Measurements from ENCODE around the gene CUL1. TPM values are rescaled to one million over a fixed set of nuclear protein-coding genes. Genes with fewer than 3 reads are reported as not detected.

CUL1 gene
- total RNA-seq: 10 to 100 TPM; 35.0 to 42.1 TPM
- 57.6 TPM for polyA plus RNA-seq (2013, experiment 1 of 2)
- polyA plus RNA-seq (2013, experiment 2 of 2): 55.8 TPM
- long read RNA-seq, experiment 1, transcript CUL1-201 (22 exons, 3,064 nt): major isoform, 9 of 24 reads
- long read RNA-seq, experiment 1, partial matches to known transcripts: 11 of 24 reads
- long read RNA-seq, experiment 1, other reads (novel, unspliced or antisense): 2 of 24 reads
- long read RNA-seq, experiment 2, transcript CUL1-201 (22 exons, 3,064 nt): major isoform, 61 of 101 reads
- long read RNA-seq, experiment 2, transcript CUL1-203 (22 exons, 3,054 nt): minor isoform, 14 of 101 reads
- long read RNA-seq, experiment 2, partial matches to known transcripts: 13 of 101 reads
- long read RNA-seq, experiment 2, other reads (novel, unspliced or antisense): 13 of 101 reads
- long read RNA-seq, experiment 3, transcript CUL1-201 (22 exons, 3,064 nt): major isoform, 270 of 342 reads
- long read RNA-seq, experiment 3, transcript CUL1-203 (22 exons, 3,054 nt): minor isoform, 20 of 342 reads
- long read RNA-seq, experiment 3, partial matches to known transcripts: 25 of 342 reads
- long read RNA-seq, experiment 3, other reads (novel, unspliced or antisense): 24 of 342 reads
- long read RNA-seq, experiment 4, partial matches to known transcripts: 7 of 9 reads
- long read RNA-seq, experiment 4, other reads (novel, unspliced or antisense): 1 of 9 reads

DNA sequence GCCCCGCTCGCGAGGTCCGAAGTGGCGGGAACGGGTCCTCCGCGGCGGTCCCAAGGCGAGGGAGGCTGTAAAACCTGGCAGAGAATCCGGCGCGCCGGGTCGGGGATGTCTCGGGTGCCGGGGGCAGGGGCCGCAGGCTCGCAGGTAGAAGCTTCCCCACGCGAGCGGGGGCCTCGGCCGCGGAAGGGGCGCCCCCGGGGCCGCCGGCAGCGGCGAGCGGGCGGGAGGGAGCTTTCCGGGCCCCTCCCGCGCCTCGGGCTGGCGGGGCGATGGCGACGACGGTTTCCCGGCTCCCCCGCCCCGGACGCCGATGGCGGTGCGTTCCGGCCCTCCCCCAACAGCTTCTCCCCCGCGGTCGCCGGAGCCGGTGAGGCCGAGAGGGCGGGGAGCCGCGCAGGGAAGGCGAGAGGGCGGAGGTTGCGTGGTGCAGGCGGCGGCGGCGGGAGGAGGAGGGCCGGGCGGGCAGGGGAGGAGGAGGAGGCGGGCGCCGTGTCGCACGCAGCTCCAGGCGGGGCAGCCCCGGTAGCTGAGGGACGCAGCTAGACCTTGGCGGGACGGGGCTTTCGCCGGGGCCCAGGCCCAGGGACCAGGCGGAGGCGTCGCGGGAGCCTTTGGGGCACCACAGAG lies at the start of gene CUL1:
Gene CUL1 (plus strand): TSS at position 507 of the 627 bp plus-strand sequence. CDS start 31,220 bp downstream, outside the sequence.
- Mint-ChIP-seq H3K4me1 (peaks cover 35% of the 10 kb centered on the region), H3K4me3 (peak within 1 kb of the TSS; percentile 64), H3K27me3 (ENCODE audit: insufficient read depth) (peaks cover 54% of the 10 kb centered on the region), H3K36me3 (ENCODE audit: low read depth) (no peaks in the 10 kb centered on the region), H3K27ac (peak within 1 kb of the TSS; percentile 79), H3K9me3 (no peaks in the 10 kb centered on the region)
- Histone ChIP-seq H3K27ac (ENCODE audit: low read depth, low read length) (peak within 1 kb of the TSS; percentile 83), H3K9ac (ENCODE audit: extremely low read depth, low read length, poor library complexity, severe bottlenecking) (peak within 1 kb of the TSS; percentile 74), H3K4me1 (ENCODE audit: control insufficient read depth, insufficient read depth, low read length) (peaks cover 8% of the 10 kb centered on the region), H3K27me3 (ENCODE audit: control insufficient read depth, insufficient read depth, low read length, poor library complexity, severe bottlenecking) (peaks cover 61% of the 10 kb centered on the region), H3K4me3 (ENCODE audit: low read length) (peak within 1 kb of the TSS; percentile 89), H3K36me3 (ENCODE audit: control insufficient read depth, insufficient read depth, low read length) (no peaks in the 10 kb centered on the region), H3K9me3 (ENCODE audit: control insufficient read depth, low read length) (no peaks in the 10 kb centered on the region)
- peak; percentile 90 for DNase-seq
- WGBS, 2 experiments (ENCODE audit: insufficient coverage in 1 of 2, insufficient read length in 1 of 2): 0% methylated on average over 31 to 83 of the region's 84 CpGs
- TF ChIP-seq, protein P1, sequence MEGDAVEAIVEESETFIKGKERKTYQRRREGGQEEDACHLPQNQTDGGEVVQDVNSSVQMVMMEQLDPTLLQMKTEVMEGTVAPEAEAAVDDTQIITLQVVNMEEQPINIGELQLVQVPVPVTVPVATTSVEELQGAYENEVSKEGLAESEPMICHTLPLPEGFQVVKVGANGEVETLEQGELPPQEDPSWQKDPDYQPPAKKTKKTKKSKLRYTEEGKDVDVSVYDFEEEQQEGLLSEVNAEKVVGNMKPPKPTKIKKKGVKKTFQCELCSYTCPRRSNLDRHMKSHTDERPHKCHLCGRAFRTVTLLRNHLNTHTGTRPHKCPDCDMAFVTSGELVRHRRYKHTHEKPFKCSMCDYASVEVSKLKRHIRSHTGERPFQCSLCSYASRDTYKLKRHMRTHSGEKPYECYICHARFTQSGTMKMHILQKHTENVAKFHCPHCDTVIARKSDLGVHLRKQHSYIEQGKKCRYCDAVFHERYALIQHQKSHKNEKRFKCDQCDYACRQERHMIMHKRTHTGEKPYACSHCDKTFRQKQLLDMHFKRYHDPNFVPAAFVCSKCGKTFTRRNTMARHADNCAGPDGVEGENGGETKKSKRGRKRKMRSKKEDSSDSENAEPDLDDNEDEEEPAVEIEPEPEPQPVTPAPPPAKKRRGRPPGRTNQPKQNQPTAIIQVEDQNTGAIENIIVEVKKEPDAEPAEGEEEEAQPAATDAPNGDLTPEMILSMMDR (conservative IDR thresholded peaks at IDR 0.05): no peak

DNA sequence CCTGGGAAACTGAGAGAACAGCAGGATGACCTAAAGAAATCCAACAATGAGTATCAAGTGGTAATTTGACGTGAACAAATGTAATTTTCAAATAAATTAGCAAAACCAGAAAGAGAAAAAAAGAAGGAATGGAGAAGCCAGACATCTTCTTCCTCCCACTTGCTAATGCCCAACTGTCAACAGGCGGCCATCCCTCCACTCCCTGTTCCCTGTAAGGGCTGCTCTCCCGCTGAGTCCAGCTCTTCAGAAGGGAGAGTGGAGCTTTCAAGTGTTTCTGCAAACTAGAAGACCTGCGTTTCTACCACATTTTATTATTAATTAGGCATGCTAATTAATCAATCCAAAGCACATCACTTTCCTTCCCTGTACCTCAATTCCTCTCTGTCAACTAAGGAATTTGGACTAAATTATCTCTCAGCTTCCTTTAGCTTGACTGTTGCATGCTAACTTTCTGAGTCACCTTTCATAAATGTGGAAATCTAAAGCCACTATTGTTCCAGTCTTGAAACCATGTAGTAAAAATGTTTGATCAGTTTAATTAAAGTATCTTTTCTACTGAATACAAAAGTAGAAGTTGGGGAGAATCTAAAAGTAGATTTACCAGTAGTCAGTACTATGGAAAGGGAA lies 48.4 kb upstream of the CUL1 start:
- H3K4me3 Mint-ChIP-seq: no peak overlapping the region
- H3K4me1 ChIP-seq (ENCODE audit: control insufficient read depth, insufficient read depth, low read length): peaks cover 3% of the 10 kb centered on the region
- H3K9me3 ChIP-seq (ENCODE audit: control insufficient read depth, low read length): no peaks in the 10 kb centered on the region
- WGBS, 2 experiments (ENCODE audit: insufficient coverage in 1 of 2, insufficient read length in 1 of 2): 74 to 83% methylated on average over 3 to 4 of the region's 4 CpGs
- peaks cover 13% of the 10 kb centered on the region for H3K4me1 Mint-ChIP-seq
- no peak for DNase-seq
- H3K4me3 ChIP-seq (ENCODE audit: low read length): no peak overlapping the region
- H3K9ac ChIP-seq (ENCODE audit: extremely low read depth, low read length, poor library complexity, severe bottlenecking): no peak overlapping the region
- no peaks in the 10 kb centered on the region for H3K36me3 Mint-ChIP-seq (ENCODE audit: low read depth)
- no peak overlapping the region for H3K27ac Mint-ChIP-seq
- no peaks in the 10 kb centered on the region for H3K36me3 ChIP-seq (ENCODE audit: control insufficient read depth, insufficient read depth, low read length)
- no peak overlapping the region for H3K27ac ChIP-seq (ENCODE audit: low read depth, low read length)
- H3K27me3 ChIP-seq (ENCODE audit: control insufficient read depth, insufficient read depth, low read length, poor library complexity, severe bottlenecking): peaks cover 13% of the 10 kb centered on the region
- H3K27me3 Mint-ChIP-seq (ENCODE audit: insufficient read depth): peaks cover 4% of the 10 kb centered on the region
- no peaks in the 10 kb centered on the region for H3K9me3 Mint-ChIP-seq
- TF ChIP-seq, protein P1 (conservative IDR thresholded peaks at IDR 0.05): no peak

DNA sequence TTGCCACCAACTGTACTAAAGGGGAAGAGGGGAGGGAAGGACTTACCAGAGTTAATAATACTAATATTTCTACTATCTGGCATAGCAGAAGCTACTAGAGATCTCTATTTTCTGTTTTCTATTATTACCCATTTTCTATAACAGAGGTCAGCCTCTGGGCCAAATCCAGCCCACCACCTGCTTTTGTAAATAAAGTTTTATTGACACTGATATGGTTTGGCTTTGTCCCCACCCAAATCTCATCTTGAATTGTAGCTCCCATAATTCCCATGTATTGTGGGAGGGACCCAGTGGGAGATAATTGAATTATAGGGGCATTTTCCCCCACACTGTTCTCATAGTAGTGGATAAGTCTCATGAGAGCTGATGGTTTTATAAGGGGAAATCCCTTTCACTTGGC lies 45.9 kb upstream of the CUL1 start:
- H3K27ac Mint-ChIP-seq: no peak overlapping the region
- TF ChIP-seq, protein P1 (conservative IDR thresholded peaks at IDR 0.05): no peak
- H3K36me3 ChIP-seq (ENCODE audit: control insufficient read depth, insufficient read depth, low read length): no peaks in the 10 kb centered on the region

More for the DNA sequence above, 45.9 kb upstream of the CUL1 start:
- DNase-seq: no peak
- Mint-ChIP-seq H3K4me3 (no peak overlapping the region), H3K4me1 (peaks cover 13% of the 10 kb centered on the region), H3K36me3 (ENCODE audit: low read depth) (no peaks in the 10 kb centered on the region), H3K27me3 (ENCODE audit: insufficient read depth) (peaks cover 2% of the 10 kb centered on the region), H3K9me3 (no peaks in the 10 kb centered on the region)
- Histone ChIP-seq H3K27me3 (ENCODE audit: control insufficient read depth, insufficient read depth, low read length, poor library complexity, severe bottlenecking) (no peaks in the 10 kb centered on the region), H3K27ac (ENCODE audit: low read depth, low read length) (no peak overlapping the region), H3K4me1 (ENCODE audit: control insufficient read depth, insufficient read depth, low read length) (peaks cover 3% of the 10 kb centered on the region), H3K4me3 (ENCODE audit: low read length) (no peak overlapping the region), H3K9ac (ENCODE audit: extremely low read depth, low read length, poor library complexity, severe bottlenecking) (no peak overlapping the region), H3K9me3 (ENCODE audit: control insufficient read depth, low read length) (no peaks in the 10 kb centered on the region)
